ENCODE data around the gene MIX23. TPM values are rescaled to one million over a fixed set of nuclear protein-coding genes. Genes with fewer than 3 reads are reported as not detected.

Gene MIX23
- total and polyA plus RNA-seq, 3 experiments from 2014 or later, result 11.3 to 175 (median 140) TPM

- no peak overlapping the region for H3K27ac ChIP-seq (ENCODE audit: low read depth, low read length)
- ChIA-PET POLR2A (no interaction called here), CTCF (interaction anchor here (1.0 kb wide), 1 partner anchor 809 kb away, joined by 3 read pairs; no protein-coding TSS in a partner anchor)
- Mint-ChIP-seq H3K9me3 (no peaks in the 10 kb centered on the region), H3K4me1 (no peaks in the 10 kb centered on the region), H3K27ac (no peak overlapping the region), H3K36me3 (peaks cover 0 to 23% (median 5%) of the 10 kb centered on the region in 3 donors), H3K4me3 (no peak overlapping the region), H3K27me3 (peaks cover 0 to 2% of the 10 kb centered on the region in 2 donors)
- no peaks in the 10 kb centered on the region for H3K36me3 ChIP-seq (ENCODE audit: insufficient read depth, low read length)
- no peak overlapping the region for H3K4me3 ChIP-seq (ENCODE audit: low read length)
- H3K9me3 ChIP-seq (ENCODE audit: low read length), result no peaks in the 10 kb centered on the region
- peak in 1 of 5 donors; percentile 9 for DNase-seq
- H3K4me1 ChIP-seq (ENCODE audit: insufficient read depth, low read length), result no peaks in the 10 kb centered on the region
- no peaks in the 10 kb centered on the region for H3K27me3 ChIP-seq (ENCODE audit: insufficient read depth, low read length, poor library complexity, severe bottlenecking)
Measured at GRCh38 chr3:122356402-122356801, 26.6 kb downstream of the MIX23 start.

- Mint-ChIP-seq H3K4me1 (no peaks in the 10 kb centered on the region), H3K9me3 (no peaks in the 10 kb centered on the region), H3K36me3 (peaks cover 0 to 20% (median 4%) of the 10 kb centered on the region in 3 donors), H3K4me3 (no peak overlapping the region), H3K27ac (peak overlapping the region in 3 of 8 donors; percentile 3 to 56 (median 7)), H3K27me3 (peaks cover 0 to 2% of the 10 kb centered on the region in 2 donors)
- Histone ChIP-seq H3K4me1 (ENCODE audit: insufficient read depth, low read length) (no peaks in the 10 kb centered on the region), H3K4me3 (ENCODE audit: low read length) (no peak overlapping the region), H3K9me3 (ENCODE audit: low read length) (no peaks in the 10 kb centered on the region), H3K36me3 (ENCODE audit: insufficient read depth, low read length) (no peaks in the 10 kb centered on the region), H3K27me3 (ENCODE audit: insufficient read depth, low read length, poor library complexity, severe bottlenecking) (no peaks in the 10 kb centered on the region), H3K27ac (ENCODE audit: low read depth, low read length) (no peak overlapping the region)
- ChIA-PET CTCF (no interaction called here), POLR2A (no interaction called here)
- no peak for DNase-seq
Measured at GRCh38 chr3:122355612-122356011, 27.4 kb downstream of the MIX23 start.

DNA sequence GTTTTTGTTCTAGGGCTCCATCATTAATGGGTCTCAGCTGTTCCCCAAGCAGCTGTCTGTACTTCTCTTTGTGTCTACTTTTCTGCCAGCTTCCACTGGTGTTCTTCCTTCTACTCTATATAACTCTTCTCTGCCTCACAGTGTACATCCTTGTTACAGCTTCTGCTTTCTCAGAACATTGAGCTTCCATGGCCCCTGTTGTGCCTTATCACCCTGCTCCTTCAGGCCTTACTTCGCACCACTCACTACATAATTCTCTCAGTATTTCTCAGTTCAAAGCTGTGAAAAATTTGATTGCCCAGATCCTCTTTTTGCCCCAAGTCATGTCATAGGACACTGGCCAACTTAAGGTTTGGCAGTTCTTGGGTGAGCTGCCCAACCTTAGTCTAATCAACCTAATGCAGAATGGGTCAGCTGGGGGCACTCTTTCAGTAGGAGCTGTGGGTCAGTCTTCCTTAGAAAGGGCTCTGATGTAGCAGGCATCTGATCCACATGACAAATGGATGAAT, 29.1 kb downstream of the MIX23 start:
- Mint-ChIP-seq H3K27me3 (peaks cover 0 to 2% of the 10 kb centered on the region in 2 donors), H3K4me1 (no peaks in the 10 kb centered on the region), H3K9me3 (no peaks in the 10 kb centered on the region), H3K4me3 (no peak overlapping the region), H3K27ac (no peak overlapping the region), H3K36me3 (peaks cover 0 to 14% (median 2%) of the 10 kb centered on the region in 3 donors)
- DNase-seq, result no peak
- H3K9me3 ChIP-seq (ENCODE audit: low read length), result no peaks in the 10 kb centered on the region
- H3K36me3 ChIP-seq (ENCODE audit: insufficient read depth, low read length), result no peaks in the 10 kb centered on the region
- CTCF ChIA-PET, result no interaction called here
- no peak overlapping the region for H3K27ac ChIP-seq (ENCODE audit: low read depth, low read length)
- H3K27me3 ChIP-seq (ENCODE audit: insufficient read depth, low read length, poor library complexity, severe bottlenecking), result no peaks in the 10 kb centered on the region
- H3K4me1 ChIP-seq (ENCODE audit: insufficient read depth, low read length), result no peaks in the 10 kb centered on the region
- H3K4me3 ChIP-seq (ENCODE audit: low read length), result no peak overlapping the region
- POLR2A ChIA-PET, result no interaction called here

DNA sequence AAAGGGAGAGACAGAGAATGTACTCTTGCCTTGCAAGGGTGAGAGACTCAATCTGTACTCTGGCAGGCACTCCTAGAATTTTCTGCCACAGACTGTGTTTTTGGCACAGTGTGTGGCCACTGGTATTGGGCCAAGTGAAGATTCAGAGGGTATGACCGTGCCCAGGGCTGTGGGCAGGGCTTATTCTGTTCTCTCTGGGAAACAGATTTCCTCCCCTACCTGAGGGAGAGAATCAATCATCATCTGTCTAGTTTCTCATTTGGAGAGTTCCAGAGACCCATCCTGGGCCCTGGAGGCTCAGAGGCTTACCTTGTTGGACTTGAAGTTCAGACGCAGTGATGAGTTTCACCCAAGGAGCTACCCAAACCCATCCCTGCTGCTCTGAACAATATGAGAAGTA, 29.8 kb downstream of the MIX23 start:
- POLR2A ChIA-PET, result no interaction called here

DNA sequence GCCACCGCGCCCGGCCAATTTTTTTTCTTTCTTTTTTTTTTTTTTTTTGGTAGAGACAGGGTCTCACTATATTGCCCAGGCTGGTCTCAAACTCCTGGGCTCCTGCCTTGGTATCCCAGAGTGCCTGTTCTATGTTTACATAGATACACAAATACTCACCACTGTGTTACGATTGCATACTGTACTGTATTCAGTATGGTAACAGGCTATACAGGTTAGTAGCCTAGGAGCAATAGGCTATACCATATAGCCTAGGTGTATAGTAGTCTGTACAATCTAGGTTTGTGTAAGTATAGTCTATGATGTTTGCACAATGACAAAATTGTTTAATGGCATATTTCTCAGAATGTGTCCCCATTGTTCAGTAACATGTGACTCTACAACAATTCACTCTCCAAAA, 31.4 kb downstream of the MIX23 start:
- H3K9me3 ChIP-seq (ENCODE audit: low read length), result no peaks in the 10 kb centered on the region
- no peak for DNase-seq
- no peak overlapping the region for H3K4me3 ChIP-seq (ENCODE audit: low read length)
- H3K27me3 ChIP-seq (ENCODE audit: insufficient read depth, low read length, poor library complexity, severe bottlenecking), result no peaks in the 10 kb centered on the region
- Mint-ChIP-seq H3K4me3 (no peak overlapping the region), H3K27me3 (peaks cover 7% of the 10 kb centered on the region in 2 donors), H3K36me3 (peaks cover 0 to 7% (median 0%) of the 10 kb centered on the region in 3 donors), H3K27ac (no peak overlapping the region), H3K4me1 (no peaks in the 10 kb centered on the region), H3K9me3 (no peaks in the 10 kb centered on the region)
- H3K4me1 ChIP-seq (ENCODE audit: insufficient read depth, low read length), result no peaks in the 10 kb centered on the region
- no peak overlapping the region for H3K27ac ChIP-seq (ENCODE audit: low read depth, low read length)
- ChIA-PET CTCF (no interaction called here), POLR2A (no interaction called here)
- H3K36me3 ChIP-seq (ENCODE audit: insufficient read depth, low read length), result no peaks in the 10 kb centered on the region

More for the DNA sequence above, 29.8 kb downstream of the MIX23 start:
- no peaks in the 10 kb centered on the region for H3K27me3 ChIP-seq (ENCODE audit: insufficient read depth, low read length, poor library complexity, severe bottlenecking)
- no peak overlapping the region for H3K4me3 ChIP-seq (ENCODE audit: low read length)
- no peaks in the 10 kb centered on the region for H3K36me3 ChIP-seq (ENCODE audit: insufficient read depth, low read length)
- CTCF ChIA-PET, result no interaction called here
- no peaks in the 10 kb centered on the region for H3K4me1 Mint-ChIP-seq
- H3K9me3 Mint-ChIP-seq, result no peaks in the 10 kb centered on the region
- DNase-seq, result no peak
- H3K4me3 Mint-ChIP-seq, result no peak overlapping the region
- no peak overlapping the region for H3K27ac ChIP-seq (ENCODE audit: low read depth, low read length)
- peaks cover 0 to 6% (median 2%) of the 10 kb centered on the region in 3 donors for H3K36me3 Mint-ChIP-seq
- no peak overlapping the region for H3K27ac Mint-ChIP-seq
- no peaks in the 10 kb centered on the region for H3K9me3 ChIP-seq (ENCODE audit: low read length)
- peaks cover 0 to 2% of the 10 kb centered on the region in 2 donors for H3K27me3 Mint-ChIP-seq
- H3K4me1 ChIP-seq (ENCODE audit: insufficient read depth, low read length), result no peaks in the 10 kb centered on the region

- H3K27me3 ChIP-seq (ENCODE audit: insufficient read depth, low read length, poor library complexity, severe bottlenecking), result no peaks in the 10 kb centered on the region
- H3K27ac ChIP-seq (ENCODE audit: low read depth, low read length), result no peak overlapping the region
- DNase-seq, result no peak
- Mint-ChIP-seq H3K4me3 (no peak overlapping the region), H3K27me3 (peaks cover 7% of the 10 kb centered on the region in 2 donors), H3K36me3 (peaks cover 0 to 7% (median 0%) of the 10 kb centered on the region in 3 donors), H3K4me1 (no peaks in the 10 kb centered on the region), H3K27ac (no peak overlapping the region), H3K9me3 (no peaks in the 10 kb centered on the region)
- POLR2A ChIA-PET, result no interaction called here
- H3K4me1 ChIP-seq (ENCODE audit: insufficient read depth, low read length), result no peaks in the 10 kb centered on the region
- CTCF ChIA-PET, result no interaction called here
- H3K9me3 ChIP-seq (ENCODE audit: low read length), result no peaks in the 10 kb centered on the region
- no peak overlapping the region for H3K4me3 ChIP-seq (ENCODE audit: low read length)
- H3K36me3 ChIP-seq (ENCODE audit: insufficient read depth, low read length), result no peaks in the 10 kb centered on the region
Measured at GRCh38 chr3:122350814-122351418, 32.1 kb downstream of the MIX23 start.

DNA sequence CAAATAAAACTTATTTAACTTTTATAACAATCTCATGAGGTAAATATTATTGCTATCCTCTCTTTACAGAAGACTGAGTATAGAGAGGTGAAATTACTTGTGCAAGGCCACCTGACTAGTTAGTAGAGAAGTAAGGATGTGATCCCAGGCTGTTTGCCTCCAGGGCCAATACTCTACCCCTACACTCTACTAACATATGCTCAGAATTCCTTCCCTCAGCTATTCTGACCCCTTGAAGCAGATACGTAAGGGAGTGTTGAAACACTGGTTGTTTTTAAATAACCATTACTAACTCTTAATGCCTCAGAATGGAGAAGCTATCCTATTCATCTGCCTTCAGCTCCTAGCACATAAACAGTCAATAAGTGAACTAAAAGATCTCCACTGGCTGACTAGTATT, 33.9 kb downstream of the MIX23 start:
- ChIA-PET POLR2A (interaction anchor here (0.7 kb wide), 1 partner anchor 15 kb away, joined by 3 read pairs; no protein-coding TSS in a partner anchor), CTCF (interaction anchor here (1.1 kb wide), 1 partner anchor 13 kb away, joined by 5 read pairs; no protein-coding TSS in a partner anchor)
- Histone ChIP-seq H3K27ac (ENCODE audit: low read depth, low read length) (no peak overlapping the region), H3K36me3 (ENCODE audit: insufficient read depth, low read length) (no peaks in the 10 kb centered on the region), H3K9me3 (ENCODE audit: low read length) (no peaks in the 10 kb centered on the region), H3K4me1 (ENCODE audit: insufficient read depth, low read length) (no peaks in the 10 kb centered on the region), H3K27me3 (ENCODE audit: insufficient read depth, low read length, poor library complexity, severe bottlenecking) (no peaks in the 10 kb centered on the region), H3K4me3 (ENCODE audit: low read length) (no peak overlapping the region)
- Mint-ChIP-seq H3K9me3 (no peaks in the 10 kb centered on the region), H3K4me3 (no peak overlapping the region), H3K4me1 (no peaks in the 10 kb centered on the region), H3K27ac (no peak overlapping the region), H3K27me3 (peaks cover 7% of the 10 kb centered on the region in 2 donors), H3K36me3 (peaks cover 0 to 7% (median 0%) of the 10 kb centered on the region in 3 donors)
- DNase-seq, result no peak

DNA sequence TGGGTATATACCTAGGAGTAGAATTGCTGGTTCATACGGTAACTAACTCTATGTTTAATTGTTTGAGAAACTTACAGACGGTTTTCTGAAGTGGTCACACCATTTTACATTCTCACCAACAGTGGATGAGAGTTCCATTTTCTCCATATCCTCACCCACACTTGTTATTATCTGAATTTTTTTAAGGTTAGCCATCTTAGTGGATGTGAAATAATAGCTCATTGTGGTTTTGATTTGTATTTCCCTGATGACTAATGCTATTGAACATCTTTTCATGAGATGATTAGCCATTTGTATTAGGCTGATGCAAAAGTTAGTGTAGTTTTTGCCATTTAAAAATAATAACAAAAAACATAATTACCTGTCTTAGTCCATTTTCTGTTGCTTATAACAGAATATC, 39.4 kb downstream of the MIX23 start:
- Histone ChIP-seq H3K4me1 (ENCODE audit: insufficient read depth, low read length) (no peaks in the 10 kb centered on the region), H3K36me3 (ENCODE audit: insufficient read depth, low read length) (no peaks in the 10 kb centered on the region), H3K4me3 (ENCODE audit: low read length) (no peak overlapping the region), H3K27me3 (ENCODE audit: insufficient read depth, low read length, poor library complexity, severe bottlenecking) (no peaks in the 10 kb centered on the region), H3K27ac (ENCODE audit: low read depth, low read length) (no peak overlapping the region), H3K9me3 (ENCODE audit: low read length) (no peaks in the 10 kb centered on the region)
- ChIA-PET POLR2A (no interaction called here), CTCF (no interaction called here)
- H3K27ac Mint-ChIP-seq, result no peak overlapping the region
- peaks cover 5 to 15% of the 10 kb centered on the region in 2 donors for H3K27me3 Mint-ChIP-seq
- peaks cover 0 to 7% (median 0%) of the 10 kb centered on the region in 3 donors for H3K36me3 Mint-ChIP-seq
- H3K4me3 Mint-ChIP-seq, result no peak overlapping the region
- no peak for DNase-seq
- no peaks in the 10 kb centered on the region for H3K9me3 Mint-ChIP-seq
- no peaks in the 10 kb centered on the region for H3K4me1 Mint-ChIP-seq

Data from CD8-positive, alpha-beta memory T cell (primary cell).